Activated CD8-positive, alpha-beta memory T cell treated with anti-CD3 and anti-CD28 coated beads, Interleukin-2, amount 50 U/mL, for 48 hours (primary cell): ENCODE results near the gene HIBADH.

Source experiments
- DNase-seq: peaks from one replicate; pipeline ENCODE4 v3.0.0-alpha.2; 2020

HIBADH gene

DNA sequence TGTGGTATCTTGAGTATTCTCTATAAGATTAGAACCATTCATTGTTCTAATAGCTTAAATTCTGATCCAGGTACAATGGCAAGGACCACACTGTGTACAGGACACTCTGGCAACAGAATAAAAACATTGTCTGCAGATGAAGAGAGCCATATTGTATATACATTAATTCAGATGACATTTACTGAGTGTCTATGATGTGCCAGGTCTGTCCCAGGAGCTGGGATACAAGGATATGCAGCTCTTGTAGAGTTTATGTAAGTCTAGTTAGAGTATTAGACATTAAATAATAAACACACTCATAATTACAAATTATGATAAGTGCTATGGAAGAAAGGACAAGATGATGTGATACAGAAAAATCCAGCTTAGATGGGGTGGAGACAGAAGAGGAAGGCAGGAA, 184.1 kb downstream of the HIBADH start:
- no peak for DNase-seq

DNA sequence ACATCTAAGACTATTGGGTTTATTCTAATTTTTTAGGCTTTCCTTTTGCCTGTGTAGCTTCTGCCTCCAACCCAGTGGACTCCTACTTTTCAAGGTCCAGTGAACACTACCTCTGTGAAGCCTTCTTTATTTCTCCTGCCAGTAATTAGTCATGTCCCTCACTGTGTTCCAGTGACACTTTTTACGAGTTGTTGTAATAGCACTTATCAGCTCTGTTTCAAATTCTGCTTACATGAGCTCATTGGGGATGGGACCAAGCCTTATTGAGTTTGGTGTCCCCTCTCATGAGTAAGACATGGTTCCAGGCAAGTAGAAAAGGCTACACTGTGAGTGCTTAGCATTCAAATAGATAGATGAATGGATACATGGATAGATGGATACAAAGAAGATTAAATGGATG, 184.6 kb downstream of the HIBADH start:
- DNase-seq = no peak

DNA sequence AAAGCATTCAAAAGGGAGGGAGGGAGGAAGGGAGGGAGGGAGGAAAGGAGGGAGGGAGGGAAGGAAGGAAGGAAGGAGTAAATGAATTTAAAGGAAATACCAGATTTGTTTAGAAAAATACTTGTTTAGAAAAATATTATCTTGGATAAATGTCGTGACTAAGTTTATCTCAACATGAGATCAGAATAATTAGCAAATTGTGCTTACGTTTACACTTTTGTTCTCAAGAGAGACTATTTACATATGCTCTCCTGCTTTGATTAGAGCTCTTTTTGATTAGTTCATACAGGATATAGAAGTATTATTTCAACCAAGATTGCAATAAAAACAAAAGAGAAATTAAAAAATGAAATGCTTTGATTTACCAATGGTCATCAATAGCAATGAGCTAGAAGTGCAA, 186.2 kb downstream of the HIBADH start:
- no peak for DNase-seq
